OCI-LY7 (cell line): ENCODE data around the gene EVI5.
"Not testable (repeated sequence)": the region's sequence is repeated elsewhere in the genome, so short reads cannot be mapped to it uniquely, and the experiment has no call there.

ENCODE experiments used
- EZH2phosphoT487 ChIP-seq: fragments of 200-600 bp; sonication (generic); IDR thresholded peaks from 2 replicates; pipeline ENCODE4 v1.6.1; 2018; ENCODE audit warnings: low read depth, borderline replicate concordance, mild to moderate bottlenecking, mixed run types, antibody characterized with exemption, low read length, moderate library complexity, mixed read lengths
- TF ChIP-seq, protein P1 (sequence below): fragments of 200-600 bp; sonication (generic); conservative IDR thresholded peaks from 2 replicates; pipeline ENCODE4 v1.5.1; 2014; ENCODE audit warnings: mild to moderate bottlenecking, antibody characterized with exemption, low read length, moderate library complexity, mixed read lengths

DNA sequence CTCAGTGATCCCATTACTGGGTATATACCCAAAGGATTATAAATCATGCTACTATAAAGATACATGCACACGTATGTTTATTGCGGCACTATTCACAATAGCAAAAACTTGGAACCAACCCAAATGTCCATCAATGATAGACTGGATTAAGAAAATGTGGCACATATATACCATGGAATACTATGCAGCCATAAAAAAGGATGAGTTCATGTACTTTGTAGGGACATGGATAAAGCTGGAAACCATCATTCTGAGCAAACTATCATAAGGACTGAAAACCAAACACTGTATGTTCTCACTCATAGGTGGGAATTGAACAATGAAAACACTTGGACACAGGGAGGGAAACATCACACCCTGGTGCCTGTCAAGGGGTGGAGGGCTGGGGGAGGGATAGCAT is 63.8 kb downstream of the EVI5 start:
- TF ChIP-seq, protein P1, sequence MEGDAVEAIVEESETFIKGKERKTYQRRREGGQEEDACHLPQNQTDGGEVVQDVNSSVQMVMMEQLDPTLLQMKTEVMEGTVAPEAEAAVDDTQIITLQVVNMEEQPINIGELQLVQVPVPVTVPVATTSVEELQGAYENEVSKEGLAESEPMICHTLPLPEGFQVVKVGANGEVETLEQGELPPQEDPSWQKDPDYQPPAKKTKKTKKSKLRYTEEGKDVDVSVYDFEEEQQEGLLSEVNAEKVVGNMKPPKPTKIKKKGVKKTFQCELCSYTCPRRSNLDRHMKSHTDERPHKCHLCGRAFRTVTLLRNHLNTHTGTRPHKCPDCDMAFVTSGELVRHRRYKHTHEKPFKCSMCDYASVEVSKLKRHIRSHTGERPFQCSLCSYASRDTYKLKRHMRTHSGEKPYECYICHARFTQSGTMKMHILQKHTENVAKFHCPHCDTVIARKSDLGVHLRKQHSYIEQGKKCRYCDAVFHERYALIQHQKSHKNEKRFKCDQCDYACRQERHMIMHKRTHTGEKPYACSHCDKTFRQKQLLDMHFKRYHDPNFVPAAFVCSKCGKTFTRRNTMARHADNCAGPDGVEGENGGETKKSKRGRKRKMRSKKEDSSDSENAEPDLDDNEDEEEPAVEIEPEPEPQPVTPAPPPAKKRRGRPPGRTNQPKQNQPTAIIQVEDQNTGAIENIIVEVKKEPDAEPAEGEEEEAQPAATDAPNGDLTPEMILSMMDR = not testable (repeated sequence)
- TF ChIP-seq EZH2phosphoT487 = not testable (repeated sequence)
